Activated CD4-positive, alpha-beta T cell treated with anti-CD3 and anti-CD28 coated beads for 48 hours (primary cell): ENCODE measurements around the gene FOXF1.

ENCODE experiments used
- DNase-seq: peaks from one replicate; pipeline ENCODE4 v3.0.0-alpha.2; 2020

The FOXF1 gene

DNA sequence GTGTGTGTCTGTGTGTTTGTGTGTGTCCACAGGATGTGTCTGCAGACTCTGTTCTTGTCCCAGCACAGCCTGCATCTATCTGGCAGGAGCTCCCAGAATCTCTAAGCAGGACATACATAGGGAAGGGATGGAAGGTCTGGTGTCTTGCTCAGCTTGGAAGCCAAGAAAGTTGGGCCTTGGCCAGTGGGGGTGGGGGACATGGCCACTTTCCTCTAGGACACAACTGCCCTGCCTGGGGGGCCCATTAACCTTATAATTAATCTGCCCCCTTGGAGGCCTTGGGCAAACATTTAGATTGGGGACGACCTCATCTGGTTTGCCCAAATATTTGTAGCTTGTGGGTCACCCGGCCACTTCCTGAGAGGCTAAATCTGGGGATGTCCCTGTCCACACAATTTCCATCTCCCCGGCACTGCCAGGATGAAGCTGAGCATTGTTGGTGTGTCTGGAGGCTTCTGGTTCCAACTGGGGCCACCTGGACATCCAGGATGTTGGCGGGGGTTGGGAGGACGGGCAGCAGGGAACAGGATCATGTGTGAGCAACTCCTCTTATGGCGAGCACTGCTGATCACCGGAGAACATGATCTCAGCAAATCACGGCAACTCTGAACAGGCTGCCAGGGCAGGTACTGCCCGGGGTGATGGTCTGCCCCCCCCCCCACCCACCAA is 17.2 kb upstream of the FOXF1 start:
- DNase-seq, result no peak

DNA sequence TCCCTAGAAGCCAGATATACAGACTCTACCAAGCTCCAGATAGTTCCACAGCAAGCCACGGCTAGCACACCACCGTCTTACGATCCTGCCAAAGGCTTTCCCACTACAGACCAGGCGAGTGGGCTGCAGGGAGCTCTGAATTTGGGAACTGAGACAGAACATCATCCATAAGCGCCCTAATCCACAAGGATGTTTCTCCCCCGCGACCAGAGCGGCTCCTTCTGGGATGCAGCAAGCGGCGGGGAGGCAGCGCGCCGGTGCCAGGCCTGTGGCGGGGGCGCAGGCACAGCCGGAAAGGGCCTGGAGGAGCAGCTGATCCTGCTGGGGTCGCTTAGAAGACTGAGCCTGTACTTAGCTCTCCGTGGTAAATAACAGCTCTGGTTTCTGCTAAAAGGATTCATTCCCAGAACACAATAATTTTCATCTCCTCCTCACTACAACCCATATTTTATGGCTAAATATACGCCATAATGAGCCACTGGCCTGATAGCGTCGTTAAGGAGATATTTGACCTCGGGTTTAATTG is 16.2 kb upstream of the FOXF1 start:
- no peak for DNase-seq

DNA sequence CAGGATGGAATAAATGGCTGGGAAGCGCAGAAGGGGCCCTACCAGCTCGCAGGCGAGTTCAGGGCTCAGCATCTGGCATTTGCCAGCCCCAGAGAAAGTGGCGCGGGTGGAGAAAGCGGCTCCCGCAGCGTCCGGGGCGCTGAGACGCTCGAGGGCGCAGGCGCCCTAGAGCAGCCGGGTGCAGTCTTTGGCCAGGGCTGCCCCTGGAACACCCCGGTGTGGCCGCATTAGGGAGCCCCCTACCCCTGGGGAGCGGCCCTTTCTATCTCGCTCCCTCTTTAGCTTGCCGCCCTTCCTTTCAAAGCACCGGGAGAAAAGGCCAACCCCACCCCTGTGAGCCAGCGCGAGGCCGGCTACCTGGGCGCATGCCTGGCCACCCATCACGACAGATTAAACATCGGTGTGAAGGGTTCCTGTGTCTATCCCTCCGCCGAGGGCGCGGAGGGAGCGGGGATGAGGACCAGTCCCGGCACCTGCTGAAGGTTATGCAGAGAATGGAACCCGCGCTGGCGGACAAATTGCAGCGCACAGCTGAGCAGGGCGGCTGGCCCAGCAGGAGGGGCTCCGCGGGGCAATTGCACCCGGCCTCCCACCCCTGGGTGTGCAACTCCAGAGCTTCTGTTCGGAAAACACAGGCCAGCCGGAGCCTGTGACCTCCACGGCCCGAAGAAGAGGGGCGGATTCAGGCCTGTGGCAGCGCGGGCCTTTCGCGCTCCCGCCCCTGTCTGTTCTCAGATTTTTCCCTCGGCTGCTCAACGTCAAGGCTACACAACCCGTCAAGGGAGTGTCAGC is 15.6 kb upstream of the FOXF1 start:
- DNase-seq, result no peak

DNA sequence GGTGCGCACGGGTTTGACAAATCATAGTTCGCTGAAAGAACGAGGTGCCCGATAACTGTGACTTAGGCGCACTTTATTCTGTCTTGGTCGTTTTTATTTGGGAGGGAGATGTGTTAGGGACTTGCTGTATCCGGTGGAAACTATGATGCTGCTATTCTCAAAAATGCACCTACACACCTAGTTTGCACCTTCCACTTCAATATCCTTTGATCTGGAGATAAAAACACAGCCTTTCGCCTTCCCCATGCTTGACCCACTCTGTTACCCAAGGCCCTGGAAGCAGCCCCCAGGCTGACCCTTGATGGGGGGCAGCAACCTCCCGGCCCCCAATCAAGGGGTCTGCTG is 15.0 kb upstream of the FOXF1 start:
- no peak for DNase-seq

DNA sequence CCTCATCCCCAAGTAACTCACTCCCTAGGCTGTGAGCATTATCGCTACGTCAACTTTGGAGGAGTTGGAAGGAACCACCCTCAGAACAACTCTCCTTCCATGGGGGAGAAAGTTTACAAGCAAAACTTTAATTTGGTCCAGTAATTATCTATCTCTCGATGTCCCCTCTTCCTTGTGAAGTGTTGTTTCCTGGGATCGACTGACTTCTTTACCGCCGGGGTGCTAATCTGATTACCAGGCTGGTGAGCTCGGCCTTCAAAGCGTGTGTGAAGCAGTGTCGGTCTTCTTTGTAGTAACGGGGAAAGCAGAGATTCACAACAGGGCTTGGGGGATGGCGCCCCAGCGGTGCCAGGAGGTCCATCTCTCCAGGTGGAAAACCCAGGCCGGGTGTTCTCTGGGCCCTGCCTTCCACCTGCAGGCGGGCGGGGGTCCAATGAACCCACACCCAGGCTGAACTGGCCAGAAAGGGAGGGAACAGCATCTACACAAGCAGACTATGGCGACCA is 14.5 kb upstream of the FOXF1 start:
- DNase-seq, result no peak

DNA sequence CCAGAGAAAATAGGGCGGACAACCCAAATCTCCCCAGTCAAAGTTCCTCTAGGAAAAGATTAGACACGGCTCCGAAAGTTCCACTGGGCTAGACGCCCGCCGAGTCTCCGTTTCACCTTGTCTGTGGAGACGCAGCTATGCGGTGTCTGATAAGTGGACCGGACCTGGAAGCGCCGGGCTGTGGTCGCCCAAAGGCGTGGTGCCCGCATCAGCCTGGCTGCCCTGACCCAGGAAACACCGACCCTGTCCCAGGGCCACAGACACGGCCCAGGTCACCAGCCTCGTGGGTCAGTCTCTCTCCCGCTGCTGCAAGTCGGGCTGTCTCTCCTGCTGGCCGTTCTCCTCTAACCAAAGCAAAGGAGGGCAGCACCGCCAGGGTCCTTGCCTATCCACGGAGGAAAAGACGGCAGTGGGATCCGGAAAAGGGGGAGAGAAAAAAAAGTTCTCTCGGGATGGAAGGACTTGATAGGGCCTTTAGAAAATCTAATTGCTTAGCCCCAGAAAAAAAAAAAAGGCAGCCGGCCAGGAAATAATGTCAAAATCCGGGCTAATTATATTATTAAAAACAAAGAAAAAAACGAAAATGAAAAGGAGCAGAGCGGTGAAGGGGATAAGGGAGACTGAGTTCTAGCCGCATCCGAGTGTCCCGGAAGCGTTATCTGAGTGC is 13.9 kb upstream of the FOXF1 start:
- DNase-seq, result no peak

DNA sequence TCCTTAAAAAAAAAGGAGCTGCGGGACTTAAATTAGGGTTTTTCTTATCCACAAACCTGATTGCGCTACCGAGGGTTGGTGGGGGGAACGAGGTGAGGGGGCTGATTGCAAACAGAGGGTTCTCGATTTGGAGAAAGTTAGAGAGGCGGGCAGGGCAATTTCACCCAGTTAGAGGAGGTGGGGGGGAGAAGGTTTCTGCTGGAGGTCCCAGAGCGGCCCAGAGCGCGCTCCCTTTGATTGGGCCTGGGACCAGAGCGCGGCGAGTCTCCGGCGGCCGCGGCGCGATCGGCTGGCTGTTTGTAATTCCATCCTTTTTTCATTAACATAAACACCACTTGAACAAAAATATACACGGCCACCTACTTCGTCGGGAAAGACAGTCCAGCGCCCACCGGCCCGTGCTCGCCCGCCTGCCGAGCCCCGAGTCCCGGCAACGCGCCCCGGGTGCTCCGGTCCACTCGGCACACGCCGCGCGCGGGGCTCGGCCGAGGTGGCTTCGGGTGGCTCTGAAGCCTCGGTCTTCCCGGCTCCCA is 13.3 kb upstream of the FOXF1 start:
- DNase-seq, result no peak

DNA sequence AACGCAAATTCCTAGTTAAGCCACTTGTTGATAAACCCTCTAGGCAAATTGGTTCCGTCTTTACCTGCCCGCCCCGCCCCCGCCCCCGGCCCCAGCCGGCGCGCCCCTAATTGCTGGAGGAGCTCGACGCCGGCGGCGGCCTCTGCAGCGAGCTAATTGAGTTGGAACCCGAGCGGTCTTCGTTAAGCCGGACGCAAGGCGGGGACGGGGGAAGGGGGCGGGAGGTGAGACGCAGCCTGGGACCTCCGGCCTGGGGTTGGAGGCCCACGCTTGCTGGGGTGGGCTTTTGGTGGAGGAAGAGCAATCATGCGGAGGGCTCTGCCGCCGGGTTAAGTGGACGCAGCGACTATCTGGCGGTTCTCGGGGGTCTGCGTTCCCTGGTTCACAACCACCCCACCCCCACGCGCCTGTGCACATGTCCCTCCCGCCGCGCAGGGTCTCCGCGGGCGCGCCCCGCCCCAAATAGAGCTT is 12.7 kb upstream of the FOXF1 start:
- no peak for DNase-seq

DNA sequence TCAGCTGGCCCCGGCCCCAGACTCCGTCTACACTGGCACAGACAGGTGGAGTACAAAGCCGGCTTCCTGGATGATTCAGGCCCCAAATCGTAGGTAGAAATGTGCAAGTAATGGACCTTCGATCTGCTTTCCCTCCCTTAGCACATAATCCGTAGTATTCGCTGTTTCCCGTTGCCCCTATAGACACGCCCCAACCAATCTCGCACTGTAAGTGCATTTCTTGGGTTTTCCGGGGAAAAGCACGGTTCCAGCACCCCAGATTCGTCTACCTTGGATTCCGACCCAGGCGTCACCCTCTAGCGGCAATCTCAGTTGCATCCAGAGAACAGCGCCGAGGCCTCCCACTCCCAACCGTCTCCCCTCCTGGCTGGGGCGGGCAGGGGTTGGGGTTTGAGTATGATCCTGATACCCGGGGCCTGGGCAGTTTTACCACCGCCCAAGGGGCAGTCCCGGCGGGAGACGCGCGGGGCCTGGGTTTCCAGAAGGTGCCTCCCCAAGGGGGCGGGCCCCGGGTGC is 12.1 kb upstream of the FOXF1 start:
- DNase-seq, result no peak

DNA sequence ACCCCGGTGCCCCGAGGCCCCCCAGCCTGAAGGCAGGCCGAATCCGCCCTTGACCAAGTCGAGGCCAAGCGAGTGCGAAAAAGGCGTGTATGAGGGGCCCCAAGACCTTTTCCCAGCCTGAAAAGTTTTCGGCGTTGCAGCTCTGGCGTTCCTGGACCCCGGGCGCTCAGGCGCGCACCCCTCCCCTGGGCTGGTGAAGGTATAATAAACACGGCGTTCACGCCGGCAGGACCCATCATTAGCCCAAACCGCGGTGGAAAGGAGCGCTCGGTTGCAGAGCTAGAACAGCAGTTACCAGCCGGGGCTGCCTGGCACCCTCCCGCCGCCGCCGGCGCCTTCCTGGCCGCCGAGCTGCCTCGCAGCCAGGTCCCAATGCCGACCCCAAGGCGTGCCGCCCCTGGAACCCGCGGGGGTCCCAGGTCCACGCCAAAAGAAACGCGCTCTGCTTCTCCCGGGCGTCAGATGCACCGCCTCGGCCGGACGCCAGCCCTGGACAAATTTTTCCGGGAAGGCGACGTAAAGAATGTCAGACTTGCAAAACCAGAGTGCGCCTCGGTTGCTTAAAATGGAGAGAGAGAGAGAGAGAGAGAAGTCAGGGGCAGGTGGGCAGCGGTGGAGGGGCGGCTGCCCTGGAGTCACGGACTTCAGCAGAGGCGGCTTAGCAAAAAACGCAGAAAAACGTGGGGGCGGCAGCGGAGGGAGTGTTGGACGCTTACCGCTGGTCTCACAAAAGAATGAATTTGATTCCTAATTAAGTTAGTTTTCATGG is 11.5 kb upstream of the FOXF1 start:
- DNase-seq, result peak; percentile 34

DNA sequence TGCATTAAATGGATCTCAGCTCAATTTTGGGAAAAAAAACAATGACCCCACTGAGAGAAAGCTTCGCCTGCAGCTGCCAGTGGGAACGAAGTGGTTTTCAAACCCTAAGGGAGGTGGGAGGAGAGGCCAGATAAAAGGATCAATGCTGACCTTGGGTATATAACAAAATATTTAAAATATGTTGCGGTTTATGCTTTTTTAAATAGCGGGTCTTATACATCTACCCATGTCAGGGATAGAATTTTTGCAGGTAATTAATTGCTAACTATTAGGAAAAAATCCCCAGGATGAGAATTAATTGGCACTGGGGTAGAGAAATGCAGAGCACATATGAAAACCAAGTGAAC is 10.9 kb upstream of the FOXF1 start:
- no peak for DNase-seq

DNA sequence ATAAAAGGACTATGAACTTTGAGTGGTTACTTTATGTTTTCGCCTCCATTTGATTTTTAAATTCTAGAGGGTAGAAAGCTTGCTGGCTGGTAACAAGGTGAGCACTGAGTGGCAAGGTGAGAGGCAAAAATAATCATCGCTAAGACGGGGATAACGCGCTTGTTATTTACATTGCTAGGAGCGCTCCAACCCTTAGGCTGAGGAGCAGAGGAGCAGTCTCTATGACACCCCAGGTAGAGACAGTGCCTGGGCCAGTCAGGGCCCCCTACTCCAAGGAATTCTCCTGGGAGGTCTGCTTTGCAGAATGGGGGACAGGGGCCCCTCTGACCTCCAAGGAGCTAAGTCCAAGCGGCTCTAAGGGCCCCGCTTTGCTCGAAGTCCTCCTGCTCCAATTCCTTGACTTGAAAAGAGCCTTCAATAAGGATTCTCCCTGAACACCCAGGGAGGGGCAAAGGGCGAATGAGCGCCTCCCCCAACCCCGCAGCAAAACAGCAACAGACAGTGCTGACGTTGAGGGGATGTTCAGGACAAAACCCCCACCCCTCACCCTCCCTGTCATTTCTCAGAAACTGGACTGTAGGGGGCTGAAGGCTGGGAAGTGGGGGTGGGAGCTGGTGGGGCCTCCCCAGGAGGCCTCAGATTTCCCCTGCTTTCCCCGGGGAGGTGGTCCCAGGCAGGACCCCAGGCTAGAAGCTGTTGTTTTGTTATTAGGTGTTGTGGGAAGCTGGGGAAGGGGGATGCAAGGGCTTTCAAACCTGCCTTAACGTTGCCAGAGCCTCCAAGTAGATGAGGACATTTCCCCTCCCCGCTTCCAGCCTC is 10.2 kb upstream of the FOXF1 start:
- no peak for DNase-seq

DNA sequence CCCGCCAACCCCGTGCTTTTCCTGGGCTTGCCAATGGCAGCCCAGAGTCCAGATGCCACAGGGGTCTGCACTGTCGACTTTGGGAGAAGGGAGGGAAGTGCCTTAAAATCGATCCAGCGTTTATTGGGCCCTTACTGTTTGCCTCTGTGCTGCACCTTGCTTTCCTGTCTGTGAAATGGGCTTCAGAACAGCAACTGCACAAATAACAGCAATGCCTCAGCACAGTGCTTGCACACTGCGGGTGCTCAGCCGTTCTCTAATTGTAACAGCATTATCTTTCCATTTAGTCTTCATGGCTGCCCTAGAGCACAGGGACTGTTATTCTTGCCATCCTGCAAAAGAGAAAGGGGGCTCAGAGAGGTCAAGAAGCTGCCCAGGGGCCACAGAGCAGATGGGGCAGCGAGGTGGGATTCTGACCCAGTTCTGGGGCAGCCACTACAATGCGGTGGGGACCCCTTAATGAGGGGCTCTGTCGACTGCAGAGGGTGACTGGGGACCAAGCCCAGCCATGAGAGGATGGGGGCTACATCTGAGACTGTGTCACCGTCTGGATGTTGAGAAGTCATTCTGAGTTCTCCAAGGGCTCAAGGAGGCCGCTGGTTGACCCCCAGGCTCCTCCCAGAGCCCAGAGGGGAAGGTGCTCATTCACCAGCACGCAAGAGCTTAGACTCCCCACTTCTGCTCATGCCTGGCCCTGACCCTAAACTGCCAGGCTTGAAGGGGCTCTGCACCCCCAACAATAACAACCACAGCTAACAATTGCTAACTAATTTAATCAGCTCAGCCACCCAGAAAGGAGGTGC is 9.4 kb upstream of the FOXF1 start:
- DNase-seq, result no peak

DNA sequence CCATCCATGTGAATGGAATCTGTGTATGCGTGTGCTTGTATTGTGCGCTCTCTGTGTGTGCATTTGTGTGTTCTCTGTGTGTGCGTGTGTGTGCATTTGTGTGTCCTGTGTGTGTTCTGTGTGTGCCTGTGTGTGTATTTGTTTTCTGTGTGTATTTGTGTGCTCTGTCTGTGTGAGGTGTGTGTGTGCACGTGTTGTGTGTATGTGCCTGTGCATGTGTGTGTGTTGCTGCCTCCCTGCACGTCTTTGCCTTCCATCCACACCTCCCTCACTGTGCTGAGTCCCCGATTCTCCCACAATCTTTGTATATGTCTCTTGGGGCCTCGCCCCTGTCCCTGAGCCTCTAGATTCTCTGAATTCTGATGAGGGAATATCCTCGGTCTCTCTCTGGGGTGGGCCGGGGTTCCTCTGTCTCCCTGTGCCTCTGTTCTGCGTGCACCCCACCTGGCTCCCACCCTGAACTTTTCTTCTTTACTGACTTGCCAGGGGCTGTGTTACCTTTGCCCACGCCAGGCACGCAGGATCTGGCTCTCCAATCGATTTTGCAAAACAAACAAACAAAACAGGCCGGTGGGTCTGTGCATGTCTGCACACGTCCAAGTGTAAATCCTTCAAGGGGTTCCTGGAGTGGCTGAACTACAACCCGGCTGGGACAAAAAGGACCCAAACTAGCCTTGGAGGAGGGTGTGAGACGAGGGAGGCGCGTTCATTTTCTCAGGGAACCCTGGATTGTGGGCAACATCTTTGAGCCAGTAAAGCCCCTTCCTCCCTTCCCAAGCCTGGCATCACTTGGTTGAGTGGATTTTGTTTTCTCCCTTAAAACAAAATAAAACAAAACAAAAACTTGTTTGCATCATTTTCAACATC is 8.1 kb upstream of the FOXF1 start:
- DNase-seq, result no peak

DNA sequence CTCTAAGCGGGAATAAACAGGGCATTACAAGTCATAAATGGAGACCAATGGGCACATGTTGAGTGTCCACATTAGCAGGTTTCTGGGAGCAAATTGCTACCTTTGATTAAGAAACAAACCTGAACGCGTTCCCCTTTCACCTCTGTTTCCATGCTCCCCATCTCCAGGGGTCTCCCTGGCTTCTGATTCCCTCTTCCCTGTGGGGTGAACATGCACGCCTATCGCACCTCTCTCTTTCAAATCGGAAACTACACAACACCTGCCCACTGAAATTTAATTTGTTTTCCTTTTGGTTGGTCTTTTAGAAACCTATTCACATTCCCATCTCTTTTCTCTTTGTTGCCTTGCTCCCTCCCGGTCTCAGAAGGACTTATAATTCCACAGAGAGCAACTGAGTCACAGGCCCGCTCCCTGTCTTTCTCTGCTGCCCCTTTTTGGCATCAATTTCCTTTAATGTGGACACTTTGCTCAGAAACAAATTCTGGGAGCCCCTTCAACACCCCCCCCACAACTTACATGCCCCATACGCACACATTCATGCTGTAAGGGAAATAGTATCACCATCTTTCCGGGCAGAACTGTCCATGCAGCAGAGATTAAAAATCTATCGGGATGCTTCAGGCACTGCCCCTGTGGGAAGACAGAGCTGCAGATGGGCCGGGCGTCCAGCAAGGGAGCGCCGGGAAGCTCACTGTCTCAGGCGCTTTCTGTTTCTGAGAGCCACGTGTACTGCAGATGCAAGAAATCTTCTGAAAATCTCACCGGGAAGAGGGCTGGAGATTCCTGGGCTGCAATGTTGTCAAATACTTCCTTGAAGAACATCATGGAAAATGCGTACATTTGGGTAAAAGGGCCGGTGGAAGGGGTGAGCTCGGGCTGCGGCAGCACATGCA is 7.2 kb upstream of the FOXF1 start:
- DNase-seq, result no peak

DNA sequence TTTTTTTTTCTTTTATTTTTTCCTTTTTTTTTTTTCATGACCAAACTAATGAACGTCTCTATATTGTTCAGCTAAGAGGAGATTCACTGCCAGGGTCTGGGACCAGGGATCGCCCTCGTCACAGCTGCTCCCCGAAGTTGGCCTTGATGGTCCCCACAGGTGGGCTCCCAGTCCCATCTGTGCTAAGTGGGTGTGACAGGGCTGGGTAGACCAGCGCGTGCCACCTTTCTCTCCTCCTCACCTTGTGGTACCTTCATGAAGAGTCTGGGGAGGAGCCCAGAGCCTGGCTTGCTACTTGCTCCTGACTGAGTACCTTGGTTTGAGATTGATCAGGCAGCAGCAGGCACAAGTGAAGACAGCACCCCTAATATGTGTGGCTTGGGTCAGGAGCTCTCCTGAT is 6.5 kb upstream of the FOXF1 start:
- DNase-seq, result no peak

DNA sequence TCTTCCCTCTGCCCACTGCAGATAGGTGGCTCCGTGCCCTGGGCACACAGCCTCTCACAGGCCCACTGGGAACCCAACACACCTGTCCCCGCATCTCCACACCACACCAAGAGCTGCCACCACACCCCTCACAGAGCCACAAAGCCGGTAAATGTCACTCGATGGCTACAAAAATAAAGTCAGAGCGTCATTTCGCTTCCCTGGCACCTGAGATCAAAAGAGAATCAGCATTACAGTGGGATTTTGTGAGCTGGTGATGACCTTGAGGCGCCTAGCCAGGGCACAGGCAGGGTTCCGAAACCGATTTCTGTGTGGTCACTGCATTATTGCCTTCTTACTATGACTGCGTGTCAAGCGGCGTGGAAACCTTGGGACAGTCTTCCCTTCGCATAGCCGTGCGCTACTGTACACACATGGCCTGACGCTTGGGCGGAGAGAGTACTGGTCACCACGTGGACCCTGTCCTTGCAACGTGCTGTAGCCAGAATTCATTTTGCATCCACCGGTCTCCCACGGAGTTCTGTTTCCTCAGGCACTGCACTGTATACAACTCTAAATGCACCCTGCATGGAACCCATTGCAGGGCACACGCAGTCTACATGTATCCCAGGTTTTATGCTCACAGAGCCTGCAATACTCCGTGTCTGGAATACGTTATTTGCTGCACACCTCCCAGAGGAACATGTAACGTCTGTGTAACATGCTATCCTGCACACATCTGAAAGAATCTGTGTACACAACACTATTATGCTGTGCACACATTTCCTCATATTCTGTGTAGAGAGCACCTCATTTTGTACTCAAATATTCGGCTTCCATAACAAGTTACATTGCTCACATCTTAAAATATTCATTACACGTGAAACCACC is 5.8 kb upstream of the FOXF1 start:
- DNase-seq, result no peak
